Mucosa of stomach (tissue), 1 donor: Measurements from ENCODE around the gene RFXANK.

Experiments
- H3K27me3 ChIP-seq: one replicate; pipeline ENCODE4 v1.7.0; 2013; ENCODE audit warnings: mild to moderate bottlenecking, low read length; ENCODE audit not compliant: control insufficient read depth, insufficient read depth
- H3K36me3 ChIP-seq: one replicate; pipeline ENCODE4 v1.7.0; 2013; ENCODE audit warnings: low read length; ENCODE audit not compliant: control insufficient read depth, insufficient read depth
- H3K4me1 ChIP-seq: one replicate; pipeline ENCODE4 v1.7.0; 2013; ENCODE audit warnings: mild to moderate bottlenecking, low read length; ENCODE audit not compliant: control insufficient read depth, insufficient read depth
- H3K4me3 ChIP-seq: one replicate; pipeline ENCODE4 v1.7.0; 2013; ENCODE audit warnings: low read length
- H3K9ac ChIP-seq: one replicate; pipeline ENCODE4 v1.7.0; 2013; ENCODE audit warnings: mild to moderate bottlenecking, low read length, moderate library complexity
- H3K9me3 ChIP-seq: one replicate; pipeline ENCODE4 v1.7.0; 2013; ENCODE audit warnings: mild to moderate bottlenecking, low read length, moderate library complexity; ENCODE audit not compliant: control insufficient read depth
- donor health status: Pancreatic carcinoma.

Gene RFXANK

GRCh38 chr19:19227217-19227616, 35.2 kb downstream of the RFXANK start:
- Histone ChIP-seq H3K9me3 (no peaks in the 10 kb centered on the region), H3K4me3 (no peak overlapping the region), H3K36me3 (no peaks in the 10 kb centered on the region), H3K9ac (no peak overlapping the region), H3K4me1 (peaks cover 11% of the 10 kb centered on the region), H3K27me3 (peaks cover 30% of the 10 kb centered on the region)

GRCh38 chr19:19229701-19230100, 37.6 kb downstream of the RFXANK start:
- Histone ChIP-seq H3K36me3 (no peaks in the 10 kb centered on the region), H3K27me3 (peaks cover 19% of the 10 kb centered on the region), H3K4me3 (no peak overlapping the region), H3K9me3 (no peaks in the 10 kb centered on the region), H3K9ac (no peak overlapping the region), H3K4me1 (peaks cover 9% of the 10 kb centered on the region)

GRCh38 chr19:19230999-19231398, 38.9 kb downstream of the RFXANK start:
- Histone ChIP-seq H3K9ac (no peak overlapping the region), H3K4me3 (no peak overlapping the region), H3K27me3 (peaks cover 10% of the 10 kb centered on the region), H3K36me3 (no peaks in the 10 kb centered on the region), H3K9me3 (no peaks in the 10 kb centered on the region), H3K4me1 (no peaks in the 10 kb centered on the region)

DNA sequence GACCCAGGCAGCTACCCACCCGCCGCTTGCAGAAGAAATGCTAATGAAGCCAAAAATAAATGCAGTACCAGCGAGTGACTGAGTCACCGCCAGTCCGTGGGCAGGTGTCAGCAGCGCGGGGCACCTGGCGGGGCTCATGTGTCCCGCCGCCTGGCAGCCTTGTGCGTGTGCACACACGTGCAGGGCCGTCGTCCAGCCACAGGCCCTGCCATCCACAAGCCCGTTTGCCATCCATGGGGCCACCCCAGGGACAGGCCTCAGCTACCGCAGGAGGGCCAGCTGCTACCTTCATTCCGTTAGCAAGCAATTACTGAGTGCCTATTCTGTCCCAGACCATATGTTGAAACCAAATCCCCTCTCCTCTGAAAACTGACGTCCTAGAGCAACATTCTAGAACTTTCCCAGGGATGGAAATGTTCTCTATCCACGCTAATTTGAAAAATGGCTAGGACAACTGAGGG, 40.2 kb downstream of the RFXANK start:
- no peaks in the 10 kb centered on the region for H3K4me1 ChIP-seq
- no peak overlapping the region for H3K9ac ChIP-seq
- H3K36me3 ChIP-seq: no peaks in the 10 kb centered on the region
- H3K4me3 ChIP-seq: no peak overlapping the region
- H3K9me3 ChIP-seq: no peaks in the 10 kb centered on the region
- peaks cover 10% of the 10 kb centered on the region for H3K27me3 ChIP-seq

DNA sequence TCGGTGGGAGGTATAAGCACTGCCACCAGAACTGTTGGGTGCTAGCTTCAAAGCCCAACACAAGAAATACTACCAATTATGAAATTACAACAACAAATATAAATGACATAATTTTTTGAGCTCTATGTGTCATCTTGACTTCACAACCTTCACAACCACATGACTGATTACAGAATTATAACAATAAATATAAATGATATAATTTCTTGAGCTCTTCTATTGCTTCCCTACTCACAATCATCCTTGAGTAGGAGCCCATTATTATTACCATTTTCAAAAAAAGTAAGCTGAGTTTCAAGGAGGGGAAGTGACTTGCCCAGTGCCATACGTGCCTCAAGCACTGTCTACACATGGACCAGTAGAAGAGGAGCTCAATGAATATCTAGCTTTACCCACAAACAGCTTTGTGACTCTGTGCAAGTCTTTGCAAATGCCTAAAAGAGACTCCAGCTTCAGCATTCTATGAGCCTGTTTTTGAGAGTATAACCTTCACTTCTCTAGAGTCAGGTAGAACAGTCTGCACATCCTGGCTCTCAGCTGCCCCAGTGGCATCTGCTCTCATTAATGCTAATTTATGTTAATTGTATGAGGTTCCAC, 42.3 kb downstream of the RFXANK start:
- Histone ChIP-seq H3K4me3 (no peak overlapping the region), H3K4me1 (no peaks in the 10 kb centered on the region), H3K9ac (no peak overlapping the region), H3K9me3 (no peaks in the 10 kb centered on the region), H3K27me3 (no peaks in the 10 kb centered on the region), H3K36me3 (no peaks in the 10 kb centered on the region)

- no peaks in the 10 kb centered on the region for H3K4me1 ChIP-seq
- no peaks in the 10 kb centered on the region for H3K9me3 ChIP-seq
- H3K36me3 ChIP-seq: no peaks in the 10 kb centered on the region
- peaks cover 6% of the 10 kb centered on the region for H3K27me3 ChIP-seq
- H3K9ac ChIP-seq: no peak overlapping the region
- H3K4me3 ChIP-seq: no peak overlapping the region
These were observed 44.1 kb downstream of the RFXANK start for GRCh38 chr19:19236173-19236572.

GRCh38 chr19:19238126-19238894, 46.3 kb downstream of the RFXANK start:
- Histone ChIP-seq H3K4me1 (no peaks in the 10 kb centered on the region), H3K36me3 (no peaks in the 10 kb centered on the region), H3K9me3 (no peaks in the 10 kb centered on the region), H3K27me3 (peaks cover 6% of the 10 kb centered on the region), H3K4me3 (no peak overlapping the region), H3K9ac (no peak overlapping the region)

GRCh38 chr19:19239675-19240074, 47.6 kb downstream of the RFXANK start:
- no peak overlapping the region for H3K4me3 ChIP-seq
- H3K9me3 ChIP-seq: no peaks in the 10 kb centered on the region
- H3K4me1 ChIP-seq: no peaks in the 10 kb centered on the region
- H3K36me3 ChIP-seq: no peaks in the 10 kb centered on the region
- no peak overlapping the region for H3K9ac ChIP-seq
- H3K27me3 ChIP-seq: peaks cover 6% of the 10 kb centered on the region

DNA sequence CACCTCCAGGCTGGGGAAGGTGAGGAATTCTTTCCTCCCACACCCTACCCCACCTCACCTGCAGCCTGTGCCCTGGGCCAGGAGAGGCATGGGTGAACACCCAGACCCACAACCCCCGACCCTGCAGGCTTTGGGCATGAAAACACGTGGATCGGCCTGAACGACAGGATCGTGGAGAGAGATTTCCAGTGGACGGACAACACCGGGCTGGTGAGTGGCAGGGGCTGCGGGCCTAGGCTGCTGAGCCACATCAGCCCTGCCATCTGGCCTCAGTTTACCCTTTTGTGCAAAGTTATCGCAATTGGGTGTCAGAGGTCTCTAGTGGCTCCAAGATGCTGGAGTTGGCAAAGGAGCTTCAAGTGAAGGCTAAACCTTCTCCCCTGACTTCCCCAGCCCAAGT, 48.4 kb downstream of the RFXANK start:
- H3K36me3 ChIP-seq: no peaks in the 10 kb centered on the region
- no peak overlapping the region for H3K9ac ChIP-seq
- H3K27me3 ChIP-seq: peaks cover 6% of the 10 kb centered on the region
- H3K4me1 ChIP-seq: no peaks in the 10 kb centered on the region
- H3K9me3 ChIP-seq: no peaks in the 10 kb centered on the region
- no peak overlapping the region for H3K4me3 ChIP-seq

- Histone ChIP-seq H3K4me1 (no peaks in the 10 kb centered on the region), H3K9ac (no peak overlapping the region), H3K27me3 (peaks cover 6% of the 10 kb centered on the region), H3K36me3 (no peaks in the 10 kb centered on the region), H3K9me3 (no peaks in the 10 kb centered on the region), H3K4me3 (no peak overlapping the region)
These were observed 58.2 kb downstream of the RFXANK start for GRCh38 chr19:19250196-19250801.
